Ureter (tissue), 1 donor: ENCODE data around the gene RAMACL. TPM values are rescaled to one million over a fixed set of nuclear protein-coding genes. Genes with fewer than 3 reads are reported as not detected.
"Not testable (repeated sequence)": the region's sequence is repeated elsewhere in the genome, so short reads cannot be mapped to it uniquely, and the experiment has no call there.

Experiments
- DNase-seq: peaks from one replicate; pipeline ENCODE4 v3.0.0-alpha.2; 2020; ENCODE audit warnings: low spot score
- total RNA-seq: library from RNA; stranded (reverse); gene quantifications from one replicate; pipeline ENCODE4 v1.2.4, GENCODE V29; 2023
- donor health status: DM: yes; HTN: yes; CAD: no.

The RAMACL gene
- total RNA-seq, 1 donor from 2014 or later = 7.8 TPM

DNA sequence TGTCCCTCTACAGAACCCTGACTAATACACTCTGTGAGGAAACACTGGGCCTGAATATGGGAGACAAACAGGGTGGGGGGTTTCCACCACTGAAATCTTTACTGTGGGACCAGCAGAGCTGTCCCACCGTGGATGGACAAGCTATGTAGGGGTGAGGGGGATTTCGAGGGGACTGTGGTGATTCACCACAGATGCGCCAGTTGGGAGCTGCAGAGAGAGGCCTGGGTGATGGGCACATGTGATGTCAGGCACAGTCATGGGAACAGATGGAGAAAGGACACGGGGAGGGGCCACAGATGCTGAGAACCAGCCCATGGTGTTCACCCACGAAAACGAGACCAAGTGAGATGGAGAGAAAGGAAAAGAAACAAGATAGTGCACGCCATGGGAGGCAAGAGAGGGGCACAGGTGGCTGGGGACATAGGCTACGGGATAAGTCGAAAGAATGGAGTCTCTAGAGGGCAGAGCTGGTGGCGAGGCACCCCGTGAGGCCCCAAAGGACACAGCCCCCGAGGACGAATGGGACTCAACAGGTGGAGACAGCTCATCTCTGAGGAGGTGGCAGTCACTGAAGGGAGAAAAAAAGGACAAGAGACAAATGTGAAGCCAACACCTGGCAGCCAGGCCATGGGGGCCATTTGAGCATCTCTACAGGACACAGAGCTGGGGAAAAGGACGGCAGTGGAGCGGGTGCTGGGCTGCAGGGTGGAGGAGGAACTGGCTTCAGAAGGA lies 10.5 kb upstream of the RAMACL start:
- DNase-seq = peak; percentile 22

DNA sequence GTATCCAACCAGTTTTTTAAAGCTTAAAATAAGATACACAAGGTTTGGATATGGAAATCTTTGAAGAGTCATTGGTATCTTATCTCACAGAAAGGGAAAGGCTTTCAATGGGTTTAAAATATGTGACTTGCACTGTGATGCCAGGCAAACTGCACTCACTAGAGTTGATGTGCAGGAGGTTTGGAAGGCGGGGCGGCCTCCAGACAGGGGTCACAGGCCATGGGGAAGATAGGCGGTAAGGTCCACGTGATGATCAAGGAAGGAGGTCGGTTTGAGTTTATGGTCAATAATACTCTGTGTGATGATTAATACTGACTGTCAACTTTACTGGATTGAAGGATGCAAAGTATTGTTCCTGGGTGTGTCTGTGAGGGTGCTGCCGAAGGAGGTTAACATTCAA lies 9.5 kb upstream of the RAMACL start:
- DNase-seq = no peak

DNA sequence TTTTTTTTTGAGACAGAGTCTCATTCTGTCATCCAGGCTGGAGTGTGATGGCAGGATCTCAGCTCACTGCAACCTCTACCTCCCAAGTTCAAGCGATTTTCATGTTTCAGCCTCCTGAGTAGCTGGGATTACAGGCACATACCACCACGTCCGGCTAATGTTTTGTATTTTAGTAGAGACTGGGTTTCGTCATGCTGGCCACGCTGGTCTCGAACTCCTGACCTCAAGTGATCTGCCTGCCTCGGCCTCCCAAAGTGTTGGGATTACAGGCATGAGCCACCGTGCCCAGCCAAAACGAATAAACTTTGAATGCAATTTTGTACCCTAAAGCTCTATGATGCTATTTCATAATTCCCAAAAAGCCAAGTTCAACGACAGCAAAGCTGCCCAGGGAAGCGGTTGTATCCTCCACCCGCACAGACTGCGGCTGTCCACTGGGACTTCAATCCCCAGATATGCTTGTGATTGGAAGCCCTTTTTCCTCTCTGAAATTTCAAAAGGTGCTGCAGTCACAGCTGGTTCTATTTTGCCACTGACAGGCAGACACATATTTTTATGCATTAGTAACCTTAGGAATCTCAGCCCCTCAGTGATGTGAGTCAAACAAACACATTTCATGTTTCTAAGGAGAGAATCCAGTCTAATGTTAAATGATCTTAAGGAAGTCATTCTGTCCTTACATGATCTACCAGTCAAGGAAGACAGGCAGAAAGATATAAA lies 8.7 kb upstream of the RAMACL start:
- no peak for DNase-seq

DNA sequence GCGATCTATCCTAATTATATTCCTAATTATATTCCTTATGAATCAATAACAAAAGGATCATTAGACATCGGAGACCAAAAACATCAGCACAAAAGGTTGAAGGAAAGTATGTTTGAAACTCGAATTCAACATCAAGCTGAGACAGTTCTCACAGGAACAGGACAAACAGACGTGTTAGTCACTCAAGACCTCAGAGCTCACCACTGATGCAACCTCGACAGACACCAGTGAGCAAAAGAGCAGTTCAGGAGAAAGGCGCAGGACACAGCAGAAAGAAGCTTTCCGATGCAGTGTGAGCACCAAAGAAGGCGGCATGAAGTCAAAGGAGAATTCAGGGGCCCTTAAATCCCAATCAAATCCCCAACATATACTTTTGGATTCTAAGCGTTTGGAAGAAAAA lies 6.3 kb upstream of the RAMACL start:
- DNase-seq = no peak

DNA sequence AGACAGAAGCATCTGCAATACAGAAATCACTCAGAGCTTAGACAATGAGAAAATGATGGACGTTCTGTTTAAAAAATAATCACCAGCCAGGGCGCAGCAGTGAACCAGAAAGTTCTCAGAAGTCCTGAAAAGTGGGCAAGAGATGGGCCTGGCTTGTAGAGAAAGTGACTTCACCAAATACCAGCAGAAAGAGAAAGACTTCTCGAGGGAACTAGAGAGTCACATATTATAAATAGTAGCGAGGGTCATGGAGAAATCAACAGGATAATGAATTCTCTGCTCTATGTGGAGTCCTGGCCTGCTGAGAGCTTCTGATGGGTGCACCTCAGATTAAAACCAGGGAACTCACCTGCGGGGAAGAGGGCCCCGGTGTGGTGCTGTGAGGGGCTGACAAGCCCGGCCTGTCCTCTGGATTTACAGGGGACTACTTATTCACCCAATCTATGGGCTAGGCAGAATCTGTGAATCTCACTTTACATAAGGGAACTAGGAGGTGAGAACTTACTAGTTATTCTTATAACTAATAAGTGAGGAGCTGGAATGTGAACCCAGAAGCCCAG lies 5.6 kb upstream of the RAMACL start:
- no peak for DNase-seq

DNA sequence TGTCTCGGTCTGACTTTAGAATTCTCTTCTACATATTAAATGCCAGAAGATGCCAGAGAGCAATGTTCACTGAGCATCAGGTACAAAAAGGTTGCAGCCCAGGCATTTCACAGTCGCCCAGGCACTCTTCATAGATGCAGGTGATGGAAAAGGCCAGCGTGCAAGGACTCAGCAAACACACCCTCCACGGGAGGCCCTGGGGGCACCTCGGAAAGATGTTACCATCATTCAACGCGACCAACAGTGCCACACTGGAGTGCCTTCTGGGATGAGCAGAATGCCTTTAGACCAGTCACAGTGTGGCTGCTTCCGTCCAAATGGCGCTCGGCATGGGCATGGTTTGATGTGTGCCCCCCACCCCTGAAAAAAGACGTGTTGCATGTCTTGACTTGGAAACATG lies 4.5 kb upstream of the RAMACL start:
- no peak for DNase-seq

DNA sequence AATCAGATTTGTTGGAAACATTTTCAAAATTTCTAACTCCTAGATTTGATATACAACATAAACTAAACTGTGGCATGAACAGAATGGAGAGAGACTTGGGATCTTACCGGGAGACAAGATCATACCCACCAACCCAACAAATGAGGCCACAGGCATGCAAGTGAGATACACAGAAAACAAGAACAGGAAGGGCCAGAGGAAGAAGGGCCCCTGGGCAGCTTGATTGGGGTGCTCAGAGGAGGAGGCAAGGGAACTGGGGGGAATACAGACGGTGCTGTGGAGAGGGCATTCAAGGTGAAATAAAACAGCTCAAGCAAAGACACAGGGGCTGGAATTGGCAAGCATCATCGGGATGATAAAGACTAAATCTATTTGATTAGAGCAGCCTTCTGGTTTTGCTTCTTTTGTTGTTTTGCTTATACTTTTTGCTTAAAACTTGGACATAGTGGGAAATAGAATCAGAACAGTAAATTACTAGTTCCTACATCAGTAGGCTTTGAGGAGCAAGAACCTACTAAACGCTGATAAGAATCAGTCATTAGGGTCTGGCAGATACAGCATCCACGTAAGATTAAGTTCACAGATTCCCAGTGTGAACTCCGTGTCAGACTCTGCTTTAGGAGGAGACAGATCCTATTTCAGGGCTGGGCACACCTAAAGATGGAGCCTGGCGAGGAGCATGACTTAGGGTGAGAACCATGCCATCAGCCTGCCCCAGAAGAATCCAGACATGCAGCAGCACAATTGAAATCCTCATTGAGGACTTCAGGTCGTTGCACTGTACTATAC lies 3.5 kb upstream of the RAMACL start:
- no peak for DNase-seq

DNA sequence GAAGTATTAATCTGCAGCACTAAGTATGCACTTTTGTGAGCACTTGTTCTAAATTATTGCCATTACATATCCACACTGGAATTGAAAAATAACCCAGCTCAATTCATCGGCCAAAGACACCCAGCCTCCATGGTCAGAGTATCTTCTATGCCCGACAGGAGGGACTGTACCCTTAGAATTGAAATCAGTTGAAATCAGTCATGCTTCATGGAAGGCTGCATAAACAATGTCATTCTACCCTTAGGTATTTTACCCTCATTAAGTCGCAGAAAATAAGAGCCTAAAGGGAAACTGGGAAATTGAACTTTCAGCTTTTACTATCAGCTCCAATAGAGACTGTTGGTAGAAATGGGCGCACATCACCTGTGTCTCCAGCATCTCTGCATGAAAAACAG lies 2.9 kb upstream of the RAMACL start:
- no peak for DNase-seq

DNA sequence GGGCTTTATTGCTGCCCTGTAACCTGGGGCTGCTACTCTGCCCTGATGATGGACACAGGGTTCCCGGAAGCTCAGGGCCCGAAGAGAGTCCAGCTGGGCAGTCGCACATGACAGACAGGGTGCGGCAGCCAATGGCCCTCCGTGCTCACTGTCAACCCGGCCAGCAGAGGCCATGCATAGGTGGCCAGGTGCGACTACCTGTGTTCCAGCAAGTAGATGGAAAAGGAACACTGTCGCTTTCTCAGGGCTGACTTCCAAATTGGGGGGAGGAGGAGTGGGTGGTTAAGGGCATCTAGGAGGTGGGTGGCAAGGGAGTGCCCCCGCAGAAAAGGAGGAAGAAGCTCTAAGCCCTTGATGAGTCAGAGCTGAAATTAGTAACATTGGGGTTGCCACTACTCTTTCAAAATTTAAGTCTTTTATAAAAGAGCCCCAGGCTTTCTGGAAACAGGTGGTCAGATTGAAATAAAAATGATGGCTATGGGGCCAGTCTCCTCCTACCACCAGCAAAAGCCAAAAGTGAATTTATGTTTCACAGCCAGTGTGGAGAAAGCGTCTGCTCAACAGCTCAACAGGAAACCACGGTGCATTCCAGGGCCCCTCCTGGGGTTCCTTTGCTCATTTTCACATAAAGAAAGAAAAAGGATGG lies 2.3 kb upstream of the RAMACL start:
- DNase-seq = no peak

DNA sequence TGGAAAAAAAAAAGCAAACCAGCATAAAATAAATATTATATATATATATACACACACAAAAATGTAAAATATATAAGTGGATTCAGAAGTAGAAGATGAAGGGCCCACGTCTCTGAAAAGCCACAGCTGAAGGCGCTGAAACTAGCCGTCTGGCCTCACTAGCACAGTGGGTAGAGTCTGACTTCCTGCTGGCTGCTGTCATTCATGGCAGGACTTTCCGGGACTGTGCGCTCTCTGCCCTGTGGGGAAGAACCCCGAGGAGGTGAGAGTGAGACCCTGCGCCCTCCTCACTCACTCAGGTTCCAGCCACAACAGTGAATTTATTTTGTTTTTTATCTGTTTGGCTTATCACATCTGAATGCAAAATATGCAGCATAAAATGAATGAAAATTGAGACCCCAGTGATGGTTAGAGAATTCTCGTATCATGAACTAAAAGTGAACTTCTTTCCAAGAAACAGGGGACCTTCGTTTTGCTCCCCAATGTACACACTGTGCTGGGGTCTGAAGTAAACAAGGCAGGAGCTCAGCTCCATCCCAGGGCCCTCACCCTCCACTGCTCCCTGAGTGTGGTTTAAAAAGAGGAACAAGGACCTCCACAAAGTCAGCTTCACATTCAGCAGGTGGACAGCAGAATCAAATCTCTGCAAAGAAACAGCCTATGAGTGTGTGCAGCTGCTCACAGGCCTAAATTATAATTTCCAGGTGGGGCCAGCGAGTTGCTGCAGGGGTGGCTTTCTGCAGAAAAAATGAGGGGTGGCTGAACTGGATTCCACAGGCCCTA lies 1.3 kb upstream of the RAMACL start:
- DNase-seq = no peak

DNA sequence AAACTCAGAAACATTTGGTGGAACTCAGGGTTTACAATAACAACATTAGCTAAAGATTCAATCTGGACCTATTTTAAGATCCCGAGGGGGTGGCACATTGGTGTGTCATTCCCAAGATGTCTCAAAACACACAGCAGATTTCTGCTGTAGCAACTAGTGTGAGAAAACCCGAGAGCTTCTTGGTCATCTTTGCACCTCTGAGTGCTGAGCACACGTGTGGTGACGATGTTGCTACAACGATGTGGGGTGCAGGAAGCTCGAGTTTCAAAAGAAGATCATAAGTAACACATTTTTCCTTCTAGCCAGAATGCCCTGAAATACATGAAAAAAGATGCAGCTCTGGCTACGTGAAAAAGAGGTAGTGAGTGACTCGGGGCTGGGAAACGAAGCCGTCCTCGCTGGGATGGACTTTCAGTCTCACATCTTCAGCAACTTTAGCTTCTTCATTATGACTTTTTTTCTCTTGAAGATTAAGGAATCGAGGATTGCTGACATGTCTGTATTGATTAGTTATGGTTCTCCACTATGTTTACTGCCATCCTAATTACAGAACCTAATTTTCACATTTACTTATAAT lies 1.5 kb downstream of the RAMACL start:
- no peak for DNase-seq

DNA sequence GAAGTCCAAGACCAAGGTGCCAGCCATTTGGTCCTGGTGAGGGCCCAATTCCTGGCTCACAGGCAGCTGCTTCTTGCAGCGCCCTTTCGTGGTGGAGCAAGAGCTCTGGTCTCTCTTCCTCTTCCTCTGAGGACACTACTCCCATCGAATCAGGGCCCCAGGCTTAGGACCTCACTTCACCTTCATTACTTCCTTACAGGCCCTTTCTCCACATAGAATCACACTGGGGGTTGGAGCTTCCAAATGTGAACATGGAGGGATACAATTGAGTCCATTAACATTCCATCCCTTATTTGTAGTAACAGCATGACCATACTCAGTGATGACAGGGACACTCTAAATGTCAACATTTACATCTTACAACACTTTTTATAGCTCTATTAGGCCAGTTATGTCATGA lies 2.3 kb downstream of the RAMACL start:
- DNase-seq = no peak

DNA sequence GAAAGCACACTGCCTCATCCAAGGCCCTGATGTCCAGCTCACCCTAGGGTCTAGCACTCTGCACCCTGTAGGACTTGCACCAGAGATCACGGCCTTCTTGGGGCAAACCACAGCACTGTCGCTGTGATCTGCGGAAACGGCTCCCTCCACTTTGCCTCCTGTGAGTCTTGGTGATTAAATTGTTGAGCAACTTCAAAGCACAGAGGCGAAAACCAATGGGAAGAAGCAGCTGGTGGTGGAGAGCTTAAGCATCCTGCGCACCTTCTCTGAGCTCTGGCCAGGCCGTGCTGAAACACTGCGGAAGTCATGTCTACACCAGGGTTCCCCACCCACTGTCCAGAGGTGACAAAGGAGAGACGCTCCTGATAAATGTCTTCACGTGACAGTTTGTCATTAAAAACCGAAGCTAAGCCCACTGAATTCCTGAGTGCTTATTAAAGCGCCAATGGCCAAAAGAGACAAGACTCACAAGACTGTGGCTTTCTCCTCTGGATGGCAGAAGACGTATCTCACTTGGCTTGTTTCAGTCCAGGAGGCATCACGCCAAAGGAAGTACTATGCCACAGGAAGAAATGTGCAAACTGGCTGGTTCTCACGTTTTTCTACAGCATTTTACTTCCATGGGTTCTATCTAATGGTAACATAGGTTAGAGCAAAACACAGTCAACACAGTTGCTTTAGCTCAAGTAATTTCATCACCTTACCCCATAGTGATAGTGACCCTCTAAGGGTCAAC lies 3.1 kb downstream of the RAMACL start:
- no peak for DNase-seq

DNA sequence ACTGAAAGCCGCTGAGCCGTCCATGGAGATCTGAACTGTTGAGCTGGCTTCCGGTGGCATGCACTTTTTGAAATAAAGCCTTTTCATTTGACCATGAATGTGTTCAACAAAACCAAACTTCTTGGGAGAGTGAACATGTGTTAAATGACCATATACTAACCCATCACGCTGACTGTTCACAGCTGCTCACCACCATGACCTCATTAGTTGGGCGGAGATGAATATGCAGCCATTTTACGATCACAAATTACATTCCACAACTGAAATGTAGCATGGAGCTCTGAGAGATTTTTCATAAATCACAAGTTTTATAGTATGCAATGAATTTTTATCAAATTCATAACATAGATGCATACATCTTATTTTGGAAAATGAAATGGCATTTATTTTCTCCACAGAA lies 4.2 kb downstream of the RAMACL start:
- DNase-seq = no peak

DNA sequence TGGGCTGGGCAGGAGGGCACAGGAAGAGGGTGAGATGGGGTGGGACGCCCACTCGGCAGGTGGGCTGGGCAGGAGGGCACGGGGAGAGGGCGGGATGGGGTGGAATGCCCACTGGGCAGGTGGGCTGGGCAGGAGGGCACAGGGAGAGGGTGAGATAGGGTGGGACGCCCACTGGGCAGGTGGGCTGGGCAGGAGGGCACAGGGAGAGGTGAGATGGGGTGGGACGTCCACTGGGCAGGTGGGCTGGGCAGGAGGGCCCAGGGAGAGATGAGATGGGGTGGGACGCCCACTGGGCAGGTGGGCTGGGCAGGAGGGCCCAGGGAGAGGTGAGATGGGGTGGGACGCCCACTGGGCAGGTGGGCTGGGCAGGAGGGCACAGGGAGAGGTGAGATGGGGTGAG lies 4.7 kb downstream of the RAMACL start:
- DNase-seq = not testable (repeated sequence)

DNA sequence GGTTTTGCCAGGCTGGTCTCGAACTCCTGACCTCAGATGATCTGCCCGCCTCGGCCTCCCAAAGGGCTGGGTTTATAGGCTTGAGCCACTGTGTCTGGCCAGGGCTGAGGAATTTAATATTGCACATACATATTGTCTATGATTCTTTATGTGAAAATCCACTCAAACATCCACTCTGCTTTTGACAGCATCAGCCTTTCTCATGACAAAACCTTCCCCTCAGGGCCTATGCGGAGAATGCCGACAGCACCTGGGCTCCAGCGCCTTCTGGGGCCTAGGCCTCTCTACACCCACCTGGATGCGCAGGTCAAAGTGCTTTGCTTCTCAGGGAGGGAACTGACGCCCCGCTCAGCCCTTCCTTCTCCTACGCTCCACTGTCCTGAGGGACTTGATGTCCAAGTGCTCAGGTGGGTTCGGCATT lies 5.4 kb downstream of the RAMACL start:
- DNase-seq = no peak

DNA sequence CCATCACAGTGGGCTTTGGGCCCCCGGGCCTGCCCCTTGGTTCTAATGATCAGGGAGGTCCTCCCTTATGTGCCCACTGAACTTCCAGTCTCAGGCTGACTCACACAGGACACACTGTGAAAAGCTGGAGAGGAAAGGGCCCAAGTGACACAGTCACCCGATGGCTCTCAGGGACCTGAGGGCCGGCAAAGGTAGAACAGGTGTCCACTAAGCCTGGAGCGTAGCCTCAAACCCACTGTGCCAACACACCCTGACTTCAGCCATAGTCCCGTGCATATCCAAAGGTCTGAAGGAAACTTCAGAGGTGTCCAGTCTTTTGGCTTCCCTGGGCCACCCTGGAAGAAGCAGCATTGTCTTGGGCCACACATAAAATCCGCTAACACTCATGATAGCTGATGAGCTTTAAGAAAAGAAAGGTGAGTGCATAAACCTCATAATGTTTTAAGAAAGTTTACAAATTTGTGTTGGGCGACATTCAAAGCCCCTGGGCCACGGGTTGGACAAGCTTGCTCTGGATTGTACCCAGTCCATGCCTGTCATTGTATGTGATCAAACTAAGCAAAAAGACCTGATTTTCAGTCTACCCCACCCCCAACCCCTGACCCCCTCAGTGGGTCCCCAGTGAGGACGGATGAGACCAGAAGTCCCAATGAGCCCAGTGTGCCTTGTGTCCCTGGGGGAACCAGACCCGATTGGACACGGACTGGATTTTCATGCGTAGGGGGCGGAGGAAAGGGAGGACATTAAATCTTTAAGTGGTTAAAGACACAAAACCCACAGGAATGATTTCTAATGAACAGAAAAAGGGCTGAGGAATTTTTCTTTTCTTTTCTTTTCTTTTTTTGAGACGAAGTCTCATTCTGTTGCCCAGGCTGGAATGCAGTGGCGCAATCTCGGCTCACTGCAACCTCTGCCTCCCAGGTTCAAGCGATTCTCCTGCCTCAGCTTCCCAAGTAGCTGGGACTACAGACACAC lies 6.1 kb downstream of the RAMACL start:
- no peak for DNase-seq

DNA sequence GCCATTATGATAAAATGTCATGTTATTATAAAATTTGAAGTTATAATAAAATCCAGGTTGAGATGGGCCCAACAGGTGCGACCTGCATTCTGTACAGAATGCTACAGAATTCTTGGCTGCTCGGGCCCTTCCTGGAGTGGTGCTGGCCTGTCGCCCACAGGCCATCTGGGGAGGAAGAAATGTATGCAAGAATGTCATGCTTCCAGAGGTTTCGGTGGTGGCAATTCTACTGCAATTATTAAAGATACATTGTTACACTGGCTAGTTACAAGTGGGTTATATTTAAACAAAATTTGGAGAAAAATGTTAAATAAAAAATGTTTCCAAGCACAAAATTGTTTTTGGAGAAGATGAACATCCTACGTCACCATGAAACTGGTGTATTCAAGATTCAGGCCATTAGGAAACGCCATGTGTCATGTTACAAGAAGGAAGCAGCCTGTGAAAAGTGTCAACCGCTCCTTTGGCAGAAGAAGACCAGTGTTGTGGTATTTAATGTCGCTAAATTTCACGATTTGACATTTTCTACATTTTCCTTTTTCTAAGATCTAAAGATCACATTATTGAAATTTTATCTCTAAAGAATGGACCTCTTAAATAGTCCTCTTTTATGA lies 7.1 kb downstream of the RAMACL start:
- DNase-seq = no peak
